HT-29 (cell line): ENCODE data around the gene SYTL3. TPM values are rescaled to one million over a fixed set of nuclear protein-coding genes. Genes with fewer than 3 reads are reported as not detected.

Experiments used
- small RNA-seq: library from RNA; depleted of rRNA; stranded (forward); fragments of <200 nt; gene quantifications from one replicate; pipeline ENCODE3, GENCODE V24; 2014
- total RNA-seq: library from RNA; depleted of rRNA; stranded (reverse); fragments of >200 nt; shearing (Covaris generic); gene quantifications from 2 replicates; pipeline ENCODE4 v1.2.3, GENCODE V29; 2014; rRNA removed

SYTL3 gene
- total RNA-seq, 1 experiment from 2014 or later = 0.41 TPM

Small RNA genes lying within 50 kb of the gene (small RNA-seq; reads per million reads assigned to genes)
- gene MIR3918 = not detected
- not detected for gene MIR7161

Other genes starting within 250 kb of the SYTL3 start
- gene TMEM181, start 90.0 kb upstream of the SYTL3 start, total RNA-seq = 15.4 and 15.8 TPM in 2 replicates
- 37.5 and 54.7 TPM in 2 replicates for gene DYNLT1, start 5.3 kb upstream of the SYTL3 start, total RNA-seq
- gene EZR, start 169.3 kb downstream of the SYTL3 start, total RNA-seq = 277 and 282 TPM in 2 replicates